ENCODE measurements around the gene PPP1R12B.
"Not testable (repeated sequence)": the region's sequence is repeated elsewhere in the genome, so short reads cannot be mapped to it uniquely, and the experiment has no call there.

Gene PPP1R12B

GRCh38 chr1:202578565-202578964, 230.1 kb downstream of the PPP1R12B start:
- H3K4me3 ChIP-seq (ENCODE audit: low read depth, low read length) = no peak overlapping the region

- H3K4me3 ChIP-seq (ENCODE audit: low read depth, low read length) = no peak overlapping the region
Measured at GRCh38 chr1:202579806-202580205, 231.3 kb downstream of the PPP1R12B start.

- no peak overlapping the region for H3K4me3 ChIP-seq (ENCODE audit: low read depth, low read length)
Measured at GRCh38 chr1:202580619-202581018, 232.1 kb downstream of the PPP1R12B start.

- not testable (repeated sequence) for H3K4me3 ChIP-seq (ENCODE audit: low read depth, low read length)
Measured at GRCh38 chr1:202582350-202582749, 233.9 kb downstream of the PPP1R12B start.

GRCh38 chr1:202584707-202585589, 236.4 kb downstream of the PPP1R12B start:
- no peak overlapping the region for H3K4me3 ChIP-seq (ENCODE audit: low read depth, low read length)

- H3K4me3 ChIP-seq (ENCODE audit: low read depth, low read length) = no peak overlapping the region
Measured at GRCh38 chr1:202585590-202585933, 237.1 kb downstream of the PPP1R12B start.

- H3K4me3 ChIP-seq (ENCODE audit: low read depth, low read length) = no peak overlapping the region
Measured at GRCh38 chr1:202586018-202586821, 237.7 kb downstream of the PPP1R12B start.

- no peak overlapping the region for H3K4me3 ChIP-seq (ENCODE audit: low read depth, low read length)
Measured at GRCh38 chr1:202586871-202587270, 238.4 kb downstream of the PPP1R12B start.

- no peak overlapping the region for H3K4me3 ChIP-seq (ENCODE audit: low read depth, low read length)
Measured at GRCh38 chr1:202587859-202588485, 239.5 kb downstream of the PPP1R12B start.

- H3K4me3 ChIP-seq (ENCODE audit: low read depth, low read length) = no peak overlapping the region
Measured at GRCh38 chr1:202588503-202589189, 240.1 kb downstream of the PPP1R12B start.

- no peak overlapping the region for H3K4me3 ChIP-seq (ENCODE audit: low read depth, low read length)
Measured at GRCh38 chr1:202589190-202589930, 240.9 kb downstream of the PPP1R12B start.

GRCh38 chr1:202590126-202590525, 241.6 kb downstream of the PPP1R12B start:
- no peak overlapping the region for H3K4me3 ChIP-seq (ENCODE audit: low read depth, low read length)

GRCh38 chr1:202590975-202591411, 242.5 kb downstream of the PPP1R12B start:
- H3K4me3 ChIP-seq (ENCODE audit: low read depth, low read length) = no peak overlapping the region

- H3K4me3 ChIP-seq (ENCODE audit: low read depth, low read length) = no peak overlapping the region
Measured at GRCh38 chr1:202591515-202591914, 243.0 kb downstream of the PPP1R12B start.

GRCh38 chr1:202592146-202592545, 243.6 kb downstream of the PPP1R12B start:
- H3K4me3 ChIP-seq (ENCODE audit: low read depth, low read length) = no peak overlapping the region

GRCh38 chr1:202593845-202594244, 245.3 kb downstream of the PPP1R12B start:
- H3K4me3 ChIP-seq (ENCODE audit: low read depth, low read length) = no peak overlapping the region

GRCh38 chr1:202596638-202597037, 248.1 kb downstream of the PPP1R12B start:
- H3K4me3 ChIP-seq (ENCODE audit: low read depth, low read length) = no peak overlapping the region

GRCh38 chr1:202597090-202597761, 248.7 kb downstream of the PPP1R12B start:
- no peak overlapping the region for H3K4me3 ChIP-seq (ENCODE audit: low read depth, low read length)

- no peak overlapping the region for H3K4me3 ChIP-seq (ENCODE audit: low read depth, low read length)
Measured at GRCh38 chr1:202599669-202600431, 251.4 kb downstream of the PPP1R12B start.
